Measurements from ENCODE around the gene HHATL. TPM values are rescaled to one million over a fixed set of nuclear protein-coding genes. Genes with fewer than 3 reads are reported as not detected.

The HHATL gene
- total and polyA plus RNA-seq, 2 of the 8 experiments (the other 6 are each of a cell fraction or from before 2014, with no cell fraction given): 0.18 TPM; not detected in 1

- Histone ChIP-seq H3K56ac (replicated peaks; ENCODE audit: insufficient read length, low read depth, low read length) (no peak overlapping the region), H3K27ac (ENCODE audit: low read depth, low read length) (no peak overlapping the region), H3K23ac (ENCODE audit: insufficient read length) (no peak overlapping the region), H3K9ac (replicated peaks in 1 of 4; ENCODE audit: extremely low read depth in 1 of 4, low read depth in 3 of 4, low read length in 3 of 4) (no peak overlapping the region), H3K4me2 (ENCODE audit: insufficient read depth in 1 of 2, low read depth in 2 of 2, low read length in 2 of 2) (peak overlapping the region; percentile 9 to 12; a peak in 2 of 4 replicates), H4K20me1 (replicated peaks in 1 of 2; ENCODE audit: control insufficient read depth in 1 of 2, insufficient read depth in 2 of 2, low read length in 2 of 2) (no peaks in the 10 kb centered on the region), H3K27me3 (replicated peaks in 1 of 4; ENCODE audit: control insufficient read depth in 3 of 4, extremely low read depth in 1 of 4, insufficient read depth in 3 of 4, low read length in 3 of 4) (0 out of 7 replicates have a peak, but pooled peaks cover 0 to 3% (median 0%) of the 10 kb centered on the region in 4 experiments), H2BK15ac (ENCODE audit: low read length) (peak overlapping the region; percentile 61; the same call in 1 of the 2 replicates), H3K79me1 (ENCODE audit: low read depth, low read length) (no peaks in the 10 kb centered on the region), H3K9me3 (ENCODE audit: insufficient read depth in 2 of 2, low read depth in 1 of 2, low read length in 1 of 2) (no peaks in the 10 kb centered on the region), H2BK5ac (ENCODE audit: low read depth, low read length) (peak overlapping the region; percentile 88; the same call in 1 of the 2 replicates), H3K79me2 (ENCODE audit: control insufficient read depth in 1 of 2, insufficient read depth in 2 of 2, low read length in 2 of 2) (no peaks in the 10 kb centered on the region), H3K36me3 (ENCODE audit: control insufficient read depth in 2 of 4, insufficient read depth in 4 of 4, low read length in 3 of 4) (no peaks in the 10 kb centered on the region), H4K8ac (ENCODE audit: extremely low read depth, insufficient read depth, low read length) (no peak overlapping the region), H2BK20ac (ENCODE audit: low read length) (peak overlapping the region; percentile 100; the same call in 1 of the 2 replicates), H4K5ac (ENCODE audit: insufficient read length, low read depth, low read length) (no peak overlapping the region), H3K4me3 (ENCODE audit: extremely low read depth in 1 of 4, insufficient read depth in 2 of 4, low read depth in 3 of 4, low read length in 4 of 4) (no peak overlapping the region), H2BK120ac (replicated peaks; ENCODE audit: low read depth, low read length) (no peak overlapping the region), H4K91ac (replicated peaks; ENCODE audit: insufficient read length, low read length) (peak overlapping the region; percentile 94), H3K23me2 (ENCODE audit: low read depth, low read length) (no peaks in the 10 kb centered on the region), H3K4me1 (replicated peaks in 1 of 4; ENCODE audit: control insufficient read depth in 3 of 4, insufficient read depth in 4 of 4, low read length in 3 of 4) (peaks cover 0 to 33% (median 18%) of the 10 kb centered on the region in 4 experiments; a peak in 5 of 7 replicates), H2BK12ac (ENCODE audit: low read depth, low read length) (peak overlapping the region; percentile 86; the same call in 1 of the 2 replicates), H3K4ac (replicated peaks; ENCODE audit: insufficient read length, low read depth, low read length) (no peak overlapping the region), H2AK5ac (ENCODE audit: low read depth, low read length) (0 out of 2 replicates have a peak overlapping the region, but pooled peaks have one; percentile 20), H2AFZ (ENCODE audit: low read length) (no peak overlapping the region), H3K18ac (ENCODE audit: extremely low read depth, low read length) (peak overlapping the region; percentile 95), H3K14ac (ENCODE audit: insufficient read length) (no peak overlapping the region)
- ChIA-PET CTCF (ENCODE audit: partially characterized antibody) (interaction anchor here (0.6 to 4.6 kb wide), 12 partner anchors 8 to 155 kb away, joined by 3 to 28 read pairs (median 3); no protein-coding TSS in a partner anchor), POLR2A (ENCODE audit: partially characterized antibody) (interaction anchor here (1.0 to 1.3 kb wide), 4 partner anchors 12 to 82 kb away, joined by 3 to 6 read pairs (median 4); no protein-coding TSS in a partner anchor)
- peak; percentile 42 for FAIRE-seq
- DNase-seq (ENCODE audit: low read depth in 1 of 2, low spot score in 2 of 2): peak in 1 of 2 experiments; percentile 49
- WGBS, 2 experiments (ENCODE audit: extremely low coverage in 1 of 2, insufficient coverage in 1 of 2, insufficient read length in 1 of 2, insufficient replicate concordance in 2 of 2, low coverage in 1 of 2, low lambda C conversion rate in 2 of 2, missing lambda C conversion rate in 1 of 2): 59% methylated on average over 13 of the region's 13 CpGs; no CpG with 5 or more reads in 1 of the 2 experiments
- TF ChIP-seq RNF2 (IDR thresholded peaks at IDR 0.05; ENCODE audit: borderline replicate concordance, low read depth, low read length, missing control alignments, poor library complexity, severe bottlenecking): no peak
- no peak for TF ChIP-seq RFX5 (IDR thresholded peaks at IDR 0.05; ENCODE audit: borderline replicate concordance, low read depth, low read length)
- no peak for TF ChIP-seq CREB1 (IDR thresholded peaks at IDR 0.05)
- TF ChIP-seq NANOG (IDR thresholded peaks at IDR 0.05; ENCODE audit: insufficient read depth, low read depth, low read length, poor library complexity, severe bottlenecking): no peak
- TF ChIP-seq POLR2AphosphoS5 (IDR thresholded peaks at IDR 0.05; ENCODE audit: low read depth, low read length): no peak
- TF ChIP-seq CTCF (IDR thresholded peaks at IDR 0.05; ENCODE audit: control extremely low read depth in 1 of 3, insufficient read depth in 1 of 3, low read depth in 1 of 3, low read length in 3 of 3): no peak
- no peak for TF ChIP-seq SIN3A (conservative IDR thresholded peaks at IDR 0.05 in 1 of 2, IDR thresholded peaks at IDR 0.05 in 1 of 2; ENCODE audit: low read depth in 1 of 2, low read length in 2 of 2)
These were observed 31.1 kb upstream of the HHATL start for GRCh38 chr3:42733501-42734262.
